NCI-H748 treated with DMSO at 0.1 percent for 48 hours (cell line): ENCODE data around the gene PTPN5.

Experiments used
- DNase-seq: peaks from one replicate; lab custom pipeline; 2025; lab: John Stamatoyannopoulos, UW

The PTPN5 gene

DNA sequence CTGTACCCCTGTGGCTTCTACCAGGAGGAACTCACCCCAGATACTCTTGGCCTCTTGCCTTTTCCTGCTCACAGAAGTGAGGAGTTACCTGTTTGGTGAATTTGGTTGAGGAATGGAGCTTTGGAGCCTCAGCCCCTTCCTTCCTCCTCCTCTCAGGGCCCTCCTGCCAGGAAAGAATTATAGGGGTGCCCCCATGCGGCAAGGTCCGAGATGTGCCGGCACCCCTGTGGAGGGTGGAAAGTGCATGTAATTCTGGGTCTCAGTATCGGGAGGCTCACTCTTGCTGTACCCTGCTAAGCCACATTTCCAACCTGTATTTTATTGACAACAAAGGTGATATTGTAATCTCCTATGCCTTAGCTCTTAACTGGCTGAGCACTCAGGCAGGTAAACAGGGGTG is 51.9 kb downstream of the PTPN5 start:
- DNase-seq, result no peak

- no peak for DNase-seq
Measured at GRCh38 chr11:18737642-18738041, 54.0 kb downstream of the PTPN5 start.

DNA sequence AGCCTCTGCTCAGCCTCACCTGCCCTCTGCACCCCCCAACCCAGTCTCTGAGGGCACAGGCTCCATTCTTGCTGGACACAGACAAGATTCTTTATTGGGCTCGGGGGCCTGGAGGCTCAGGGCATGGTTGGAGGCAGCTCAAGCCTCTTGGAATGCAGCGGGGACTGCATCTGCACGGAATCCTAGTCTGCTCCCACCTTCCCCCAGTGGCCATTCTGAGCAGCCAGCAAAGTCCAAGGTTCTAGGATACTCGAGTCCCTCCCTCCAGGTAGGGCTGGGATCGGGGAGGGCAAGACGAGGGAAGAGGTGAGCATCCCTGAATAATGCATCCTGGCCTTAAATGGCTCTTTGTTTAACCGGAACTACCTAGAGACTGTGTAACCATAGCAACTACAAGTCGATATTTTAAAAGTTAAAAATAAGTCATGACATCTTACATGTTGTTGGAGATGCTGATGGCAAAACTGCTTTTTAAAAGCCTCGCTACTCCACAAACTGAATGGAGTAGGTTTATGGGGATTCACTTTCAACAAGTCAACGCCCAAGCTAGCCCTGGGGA is 54.9 kb downstream of the PTPN5 start:
- no peak for DNase-seq

GRCh38 chr11:18733202-18733601 is 58.4 kb downstream of the PTPN5 start:
- no peak for DNase-seq

- DNase-seq, result peak; percentile 7
Measured at GRCh38 chr11:18731949-18732821, 59.4 kb downstream of the PTPN5 start.

DNA sequence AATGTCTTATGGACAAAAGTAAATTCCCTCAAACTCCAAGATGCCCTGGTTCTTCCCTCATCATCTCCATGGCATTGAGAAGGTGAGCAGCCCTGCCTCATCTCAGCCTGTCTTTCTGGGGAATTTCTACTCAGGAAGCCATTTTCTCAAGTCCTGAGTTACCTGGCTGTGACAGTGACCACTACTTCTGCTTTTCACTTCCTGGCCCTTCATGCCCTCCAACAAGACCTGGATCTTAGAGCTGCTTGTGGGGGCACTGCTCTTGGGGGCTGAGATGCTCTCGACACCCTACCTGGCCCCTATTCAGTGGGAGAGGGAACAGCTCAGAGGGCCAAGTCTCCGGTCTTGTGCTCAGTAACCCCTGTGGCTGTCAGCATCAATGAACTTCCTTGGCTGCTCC is 60.2 kb downstream of the PTPN5 start:
- DNase-seq, result no peak

DNA sequence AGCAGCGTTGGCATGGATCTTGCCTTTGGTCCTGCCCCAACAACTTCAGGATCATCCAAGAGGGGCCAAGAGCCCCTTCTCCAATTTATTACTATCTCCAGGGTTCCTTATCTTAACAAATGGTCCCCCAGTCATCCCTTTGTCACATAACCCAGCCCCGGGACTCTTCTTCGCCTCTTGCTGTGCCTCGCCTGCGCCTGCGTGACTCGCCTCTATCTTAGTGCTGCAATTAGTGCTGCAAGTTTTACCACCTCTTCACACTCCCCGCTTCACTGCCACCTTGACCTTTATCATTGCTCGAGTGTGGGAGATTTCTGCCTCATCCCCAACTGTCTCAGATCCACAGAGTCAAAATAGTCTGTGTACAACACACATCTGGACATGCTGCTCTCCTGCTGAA is 61.6 kb downstream of the PTPN5 start:
- DNase-seq, result no peak

- no peak for DNase-seq
Measured at GRCh38 chr11:18729426-18729825, 62.2 kb downstream of the PTPN5 start.

DNA sequence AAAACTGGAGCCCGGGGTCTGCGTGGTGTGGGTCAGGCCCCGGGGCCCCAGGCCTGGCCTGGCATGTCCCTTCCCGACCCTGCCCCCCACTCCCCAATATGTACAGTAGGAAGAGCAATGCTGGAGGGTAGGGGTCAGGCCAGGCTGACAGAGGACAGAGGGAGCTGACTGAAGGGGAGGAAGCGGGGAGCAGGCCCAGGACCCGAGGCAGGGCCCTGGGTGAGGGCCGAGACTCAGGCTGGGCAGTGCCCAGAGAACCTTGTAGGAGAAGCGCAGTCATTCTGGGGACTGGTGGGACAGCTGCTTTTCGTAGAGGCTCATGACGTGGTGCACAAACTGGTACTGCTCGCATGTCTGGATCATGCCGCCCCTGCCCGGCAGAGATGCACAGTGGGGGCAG is 62.9 kb downstream of the PTPN5 start:
- no peak for DNase-seq

GRCh38 chr11:18727479-18728236 is 63.9 kb downstream of the PTPN5 start:
- DNase-seq, result no peak

GRCh38 chr11:18726040-18726439 is 65.6 kb downstream of the PTPN5 start, which contains the start of gene IGSF22:
TSS of gene IGSF22 (minus strand) at chr11:18726188. CDS start at chr11:18724236, 1,952 bp downstream.
- DNase-seq, result no peak

DNA sequence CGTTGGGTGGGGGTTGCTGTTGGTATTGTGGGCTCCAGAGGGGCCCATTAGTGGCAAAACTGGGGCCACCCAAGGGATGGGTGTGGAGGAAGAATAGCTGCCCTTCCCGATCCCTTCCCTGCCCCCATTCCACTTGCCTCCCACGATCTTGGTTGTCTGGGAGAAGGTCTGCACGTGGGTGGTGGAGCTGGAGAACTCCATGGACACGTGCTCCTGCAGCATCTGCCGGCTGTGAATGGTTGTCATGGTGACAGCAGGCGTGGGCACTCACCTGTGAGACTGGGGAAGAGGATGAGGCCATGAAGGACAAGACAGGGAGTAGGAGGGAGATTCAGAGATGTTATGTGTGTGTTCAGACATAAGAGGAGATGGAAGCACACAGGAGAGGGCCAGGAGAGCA is 67.6 kb downstream of the PTPN5 start:
- DNase-seq, result peak; percentile 46

- no peak for DNase-seq
Measured at GRCh38 chr11:18722293-18722637, 69.3 kb downstream of the PTPN5 start.

DNA sequence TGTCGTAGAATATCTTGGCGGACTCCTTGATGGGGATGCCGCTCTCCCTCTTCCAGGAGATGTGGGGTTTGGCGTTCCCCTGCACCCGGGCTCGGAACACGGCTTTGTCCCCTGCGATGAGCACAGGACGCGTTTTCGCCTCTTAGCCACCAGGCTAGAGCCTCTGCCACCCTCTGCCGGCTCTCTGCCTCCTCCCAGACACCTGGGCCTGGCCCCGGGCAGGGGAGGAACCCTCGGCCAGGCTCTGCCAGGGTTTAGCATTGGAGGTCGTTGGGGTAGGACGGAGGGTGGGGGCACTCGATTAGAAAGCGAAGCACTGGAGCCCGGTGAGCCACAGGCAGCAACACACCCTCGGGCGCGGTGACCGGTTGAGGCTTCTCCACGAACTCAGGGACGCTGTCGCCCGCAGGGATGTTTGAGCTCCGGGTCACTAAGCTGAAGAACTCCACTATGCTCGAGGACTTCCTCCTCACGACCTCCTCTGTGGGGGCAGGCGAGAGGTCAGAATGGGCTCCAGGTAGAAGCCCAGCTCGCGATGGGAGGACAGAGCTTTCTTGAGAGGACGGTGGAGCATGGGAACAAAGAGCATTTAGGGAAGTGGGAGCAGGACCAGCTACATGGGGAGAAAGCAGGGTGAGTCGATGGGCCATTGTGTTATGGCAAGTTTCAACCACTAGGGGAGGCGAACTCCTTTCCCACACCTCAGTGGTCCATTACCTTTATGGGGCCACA is 69.9 kb downstream of the PTPN5 start:
- DNase-seq, result peak; percentile 62

DNA sequence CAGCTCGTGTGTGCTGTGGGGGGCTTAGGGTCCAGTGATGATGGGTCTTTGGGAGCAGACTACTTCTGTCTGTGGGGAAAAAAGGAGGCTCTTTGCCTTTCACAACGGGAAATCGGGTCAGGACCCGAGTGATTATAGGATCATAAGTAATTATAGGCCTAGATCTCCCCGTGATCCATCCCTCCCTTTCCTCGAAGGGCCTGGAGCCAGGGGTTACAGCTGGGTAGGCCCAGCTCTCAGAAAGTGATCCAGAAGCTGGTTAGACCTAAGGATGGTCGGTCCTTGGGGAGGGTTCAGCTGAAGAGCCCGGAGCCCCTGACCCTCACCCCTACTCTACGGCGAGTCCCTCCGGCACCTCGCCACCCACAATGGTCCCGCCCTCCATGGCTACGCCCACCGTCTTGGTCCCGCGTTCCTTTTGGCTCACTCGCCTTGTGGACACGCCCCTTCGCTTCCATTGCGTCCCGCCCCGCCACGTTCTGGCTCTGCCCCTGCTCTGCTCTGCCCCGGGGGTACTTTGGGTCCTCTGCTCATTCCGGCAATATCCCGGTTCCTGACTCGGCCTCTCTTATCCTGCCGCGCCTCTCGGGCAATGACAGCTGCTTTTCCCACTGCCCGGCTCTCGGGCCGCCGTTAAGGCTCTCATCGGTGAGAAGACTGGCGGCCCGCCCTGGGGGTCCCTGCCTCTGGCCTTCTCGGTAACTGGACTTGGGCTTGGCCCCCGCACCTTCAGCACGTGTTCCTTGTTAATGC is 70.6 kb downstream of the PTPN5 start:
- DNase-seq, result peak; percentile 71

DNA sequence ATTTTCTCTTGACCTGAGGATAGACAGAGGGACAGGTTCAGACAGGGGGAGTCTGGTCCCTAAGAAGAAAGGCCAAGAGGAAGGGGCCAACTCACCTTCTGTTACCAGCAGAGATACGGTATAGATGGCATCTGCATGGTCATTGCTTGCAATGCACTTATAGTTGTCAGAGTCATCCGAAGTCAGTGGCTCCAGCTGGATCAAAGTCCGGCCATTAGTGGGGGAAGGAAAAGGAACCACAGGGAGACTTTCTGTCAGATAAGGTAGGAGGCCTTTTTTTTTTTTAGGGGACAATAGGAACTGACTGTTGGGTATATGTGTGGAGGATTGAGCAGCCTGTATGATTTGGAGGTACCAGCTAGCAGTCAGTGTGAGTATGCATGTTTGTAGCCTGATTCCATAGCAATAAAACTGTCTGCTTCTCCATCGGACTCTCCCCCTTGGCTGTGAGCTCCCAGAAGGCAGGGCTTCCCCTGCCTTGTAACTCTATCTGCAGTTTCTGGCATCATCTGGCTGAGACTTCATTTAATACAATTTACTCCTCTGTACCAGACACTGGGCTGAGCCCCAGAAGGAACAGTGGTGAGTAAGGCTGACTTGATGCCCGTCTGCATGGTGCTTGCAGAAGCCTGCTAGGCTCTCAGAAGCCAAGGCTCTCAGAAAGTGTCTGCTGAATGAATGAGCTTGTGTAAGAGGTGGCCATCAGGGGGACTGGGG is 71.3 kb downstream of the PTPN5 start:
- DNase-seq, result no peak

DNA sequence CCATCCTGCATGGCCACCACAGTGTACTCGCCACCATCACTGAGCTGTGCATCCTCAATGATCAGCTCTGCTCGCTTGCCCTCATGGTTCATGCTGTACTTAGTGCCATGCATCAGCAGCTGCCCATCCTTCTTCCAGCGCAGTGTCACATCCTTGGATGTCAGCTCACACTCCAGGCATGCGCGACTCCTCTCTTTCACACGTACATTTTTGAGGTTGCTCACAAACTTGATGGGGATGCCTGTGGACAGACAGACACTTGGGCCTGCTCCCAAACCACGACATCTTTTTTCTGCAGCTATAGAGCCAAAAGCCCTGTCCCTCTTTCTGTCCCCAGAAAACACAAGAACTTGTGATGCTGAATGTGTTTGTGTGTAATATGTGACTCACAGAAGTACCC is 76.1 kb downstream of the PTPN5 start:
- no peak for DNase-seq

DNA sequence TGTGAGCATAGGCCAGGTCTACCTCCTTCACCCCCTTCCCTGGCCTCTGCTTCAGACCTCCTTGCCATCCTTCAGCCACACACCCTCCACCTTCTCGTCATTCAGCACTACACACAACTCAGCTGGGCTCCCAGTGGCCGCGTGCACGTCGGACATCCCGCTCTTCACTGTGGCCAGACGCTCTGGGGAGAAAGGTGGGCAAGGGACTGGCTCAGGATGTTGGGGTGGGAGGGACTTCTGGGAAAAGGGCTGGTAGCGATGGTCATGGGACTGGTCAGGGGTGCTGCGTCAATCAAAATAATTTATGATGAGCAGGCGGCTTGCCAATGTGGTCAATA is 77.2 kb downstream of the PTPN5 start:
- DNase-seq, result no peak

DNA sequence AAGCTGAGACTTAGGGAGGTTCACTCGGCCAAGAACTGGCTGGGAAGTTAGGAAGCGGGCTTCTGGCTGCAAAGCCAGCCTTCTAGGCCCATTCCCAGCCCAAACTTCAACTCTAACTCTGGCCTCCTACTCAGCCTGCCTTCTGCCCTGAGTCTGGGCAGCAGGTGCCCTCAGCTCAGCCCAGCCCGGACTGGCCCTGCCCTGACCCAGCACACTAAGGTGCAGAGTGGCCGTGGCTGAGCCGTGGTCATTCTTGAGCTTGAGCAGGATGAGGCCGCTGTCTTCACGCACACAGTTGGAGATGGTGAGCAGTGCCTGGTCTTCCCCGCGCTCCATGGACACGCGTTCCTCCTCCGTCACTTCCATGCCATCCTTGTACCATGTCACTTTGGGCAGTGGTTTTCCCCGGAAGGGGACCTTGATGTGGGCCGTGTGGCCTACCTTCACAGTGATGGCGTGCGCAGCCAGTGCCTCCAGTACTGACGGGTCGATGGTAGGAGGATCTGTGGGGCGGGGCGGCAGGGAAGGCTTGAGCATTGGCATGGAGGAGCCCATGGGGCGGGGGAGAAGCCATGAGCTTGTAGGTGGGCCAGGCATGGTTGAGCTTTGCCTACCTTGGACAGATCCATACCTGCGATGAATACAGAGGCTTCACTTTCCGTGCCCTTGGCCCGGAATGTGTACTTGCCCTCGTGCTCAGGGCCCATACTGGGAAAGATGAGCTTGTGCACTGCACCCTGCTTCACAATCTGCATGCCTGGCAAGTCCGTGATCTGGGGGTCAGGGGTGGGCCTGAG is 77.8 kb downstream of the PTPN5 start:
- DNase-seq, result no peak

DNA sequence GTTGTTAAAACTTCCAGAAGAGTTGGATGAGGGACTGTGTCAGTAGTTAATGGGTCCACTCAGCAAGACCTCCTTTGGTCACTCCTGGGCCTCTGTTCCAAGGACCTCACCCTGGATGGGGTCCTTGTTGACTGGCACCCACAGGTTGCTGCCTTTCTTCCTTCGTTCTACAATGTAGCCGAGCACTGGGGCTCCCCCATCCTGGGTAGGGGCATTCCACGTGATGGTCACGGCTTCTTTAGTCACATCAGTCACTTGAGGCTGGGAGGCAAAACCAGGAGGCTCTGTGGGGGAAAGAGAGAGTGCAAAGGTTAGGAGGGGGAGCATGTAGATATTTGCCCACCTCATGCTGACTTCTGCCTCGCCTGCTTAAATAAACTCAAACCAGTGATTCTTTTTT is 81.1 kb downstream of the PTPN5 start:
- no peak for DNase-seq
